D721Med (cell line): Measurements from ENCODE around the gene UCN3.

Experiments used
- DNase-seq: peaks from one replicate; pipeline ENCODE4 v3.0.0; 2011; ENCODE audit warnings: low spot score; ENCODE audit not compliant: insufficient read length
- FAIRE-seq: peaks from 2 replicates; lab custom pipeline; 2011; peaks lifted over from hg19 to GRCh38; lab: Jason Lieb, UNC
- TF ChIP-seq, protein P1 (sequence below): IDR thresholded peaks from 2 replicates; pipeline ENCODE4 v1.5.1; 2012; ENCODE audit warnings: mild to moderate bottlenecking, control low read depth; ENCODE audit not compliant: insufficient read depth; ENCODE audit errors: missing control alignments

UCN3 gene

DNA sequence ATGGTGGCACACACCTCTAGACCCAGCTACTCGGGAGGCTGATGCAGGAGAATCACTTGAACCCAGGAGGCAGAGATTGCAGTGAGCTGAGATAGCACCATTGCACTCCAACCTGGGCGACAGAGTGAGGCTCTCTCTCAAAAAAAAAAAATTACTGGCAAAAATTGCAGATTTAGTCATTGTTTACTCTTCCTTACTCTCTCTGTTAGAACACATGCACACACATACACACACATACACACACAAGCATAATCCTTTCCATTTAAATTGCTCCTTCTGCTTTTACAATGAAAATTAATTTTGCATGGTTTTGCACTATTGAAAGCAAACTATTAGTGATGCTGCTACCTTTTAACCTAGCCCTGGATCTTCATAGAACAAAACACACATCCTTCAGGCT lies 15.4 kb upstream of the UCN3 start:
- TF ChIP-seq, protein P1, sequence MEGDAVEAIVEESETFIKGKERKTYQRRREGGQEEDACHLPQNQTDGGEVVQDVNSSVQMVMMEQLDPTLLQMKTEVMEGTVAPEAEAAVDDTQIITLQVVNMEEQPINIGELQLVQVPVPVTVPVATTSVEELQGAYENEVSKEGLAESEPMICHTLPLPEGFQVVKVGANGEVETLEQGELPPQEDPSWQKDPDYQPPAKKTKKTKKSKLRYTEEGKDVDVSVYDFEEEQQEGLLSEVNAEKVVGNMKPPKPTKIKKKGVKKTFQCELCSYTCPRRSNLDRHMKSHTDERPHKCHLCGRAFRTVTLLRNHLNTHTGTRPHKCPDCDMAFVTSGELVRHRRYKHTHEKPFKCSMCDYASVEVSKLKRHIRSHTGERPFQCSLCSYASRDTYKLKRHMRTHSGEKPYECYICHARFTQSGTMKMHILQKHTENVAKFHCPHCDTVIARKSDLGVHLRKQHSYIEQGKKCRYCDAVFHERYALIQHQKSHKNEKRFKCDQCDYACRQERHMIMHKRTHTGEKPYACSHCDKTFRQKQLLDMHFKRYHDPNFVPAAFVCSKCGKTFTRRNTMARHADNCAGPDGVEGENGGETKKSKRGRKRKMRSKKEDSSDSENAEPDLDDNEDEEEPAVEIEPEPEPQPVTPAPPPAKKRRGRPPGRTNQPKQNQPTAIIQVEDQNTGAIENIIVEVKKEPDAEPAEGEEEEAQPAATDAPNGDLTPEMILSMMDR = no peak
- FAIRE-seq = no peak
- DNase-seq = no peak

DNA sequence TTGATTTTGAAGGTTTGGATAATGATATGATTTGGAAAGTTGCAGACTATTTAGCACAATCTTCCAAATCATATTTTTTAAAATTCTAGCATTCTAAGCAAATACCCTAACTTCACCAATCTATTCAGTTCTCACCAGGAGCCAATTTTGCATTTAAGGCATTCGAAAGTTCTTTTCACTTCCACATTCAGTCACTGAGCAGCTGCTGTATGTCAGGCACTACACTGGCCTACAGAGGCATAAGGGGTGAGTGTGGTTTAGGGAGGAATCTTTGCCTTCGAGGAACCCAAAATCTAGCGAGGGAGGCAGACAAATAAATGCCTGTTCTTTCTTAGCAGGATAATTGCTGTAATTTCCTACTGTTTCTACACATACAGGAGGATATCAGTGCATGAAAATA lies 10.7 kb upstream of the UCN3 start:
- TF ChIP-seq, protein P1 = no peak
- DNase-seq = no peak
- no peak for FAIRE-seq

DNA sequence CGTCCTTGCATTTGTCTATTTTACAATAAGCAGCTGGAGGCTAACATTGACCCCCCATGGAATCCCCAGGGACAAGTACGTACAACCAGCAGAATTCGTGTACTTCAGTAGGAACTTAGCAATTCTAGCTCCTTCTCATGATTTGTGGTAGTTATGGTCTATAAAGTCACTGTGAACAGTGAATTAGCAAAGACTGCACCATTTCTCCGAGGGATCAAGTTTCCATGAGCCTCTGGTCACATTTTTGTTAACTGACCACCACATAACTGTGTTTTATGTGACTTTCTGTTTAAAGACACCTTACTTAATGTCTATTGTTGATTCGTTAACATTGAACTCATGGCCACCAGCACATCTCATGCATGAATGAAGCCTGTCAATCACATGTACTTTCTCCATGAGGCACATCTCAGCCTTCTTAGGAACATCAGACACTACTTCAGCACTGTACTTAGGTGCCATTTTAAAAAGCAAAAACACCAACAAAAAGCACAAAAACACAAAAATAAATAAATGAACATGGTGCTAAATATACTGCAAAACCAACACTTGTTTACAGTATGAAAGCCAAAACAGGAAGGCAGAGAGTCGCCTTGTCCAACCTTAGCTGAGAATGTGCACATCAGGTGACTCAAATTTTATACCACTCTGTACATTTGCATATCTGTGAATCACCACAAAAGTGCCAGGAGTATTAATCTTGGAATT lies 9.0 kb upstream of the UCN3 start:
- no peak for FAIRE-seq
- no peak for DNase-seq
- TF ChIP-seq, protein P1 = no peak

DNA sequence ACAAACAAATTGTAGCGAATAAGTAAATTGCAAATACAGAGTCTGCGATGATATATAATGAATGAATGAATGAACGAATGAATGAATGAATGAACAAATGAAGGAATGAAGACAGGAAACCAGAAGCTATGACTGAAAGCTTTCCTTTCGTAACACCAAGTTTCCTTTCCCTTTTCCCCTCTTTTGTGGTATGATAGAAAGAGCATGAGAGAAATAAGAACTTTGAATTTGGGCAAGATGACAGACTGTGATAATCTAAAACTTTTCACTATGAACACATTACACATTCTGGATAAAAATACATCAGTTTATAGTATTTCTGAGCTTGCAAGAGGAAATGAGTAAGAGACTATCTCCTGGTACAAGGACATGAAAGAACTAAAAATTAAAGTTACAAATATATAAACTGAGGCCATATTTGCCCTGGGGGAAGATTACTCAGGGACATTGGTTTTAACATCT lies 8.4 kb upstream of the UCN3 start:
- TF ChIP-seq, protein P1 = no peak
- DNase-seq (no peak), FAIRE-seq (no peak)

DNA sequence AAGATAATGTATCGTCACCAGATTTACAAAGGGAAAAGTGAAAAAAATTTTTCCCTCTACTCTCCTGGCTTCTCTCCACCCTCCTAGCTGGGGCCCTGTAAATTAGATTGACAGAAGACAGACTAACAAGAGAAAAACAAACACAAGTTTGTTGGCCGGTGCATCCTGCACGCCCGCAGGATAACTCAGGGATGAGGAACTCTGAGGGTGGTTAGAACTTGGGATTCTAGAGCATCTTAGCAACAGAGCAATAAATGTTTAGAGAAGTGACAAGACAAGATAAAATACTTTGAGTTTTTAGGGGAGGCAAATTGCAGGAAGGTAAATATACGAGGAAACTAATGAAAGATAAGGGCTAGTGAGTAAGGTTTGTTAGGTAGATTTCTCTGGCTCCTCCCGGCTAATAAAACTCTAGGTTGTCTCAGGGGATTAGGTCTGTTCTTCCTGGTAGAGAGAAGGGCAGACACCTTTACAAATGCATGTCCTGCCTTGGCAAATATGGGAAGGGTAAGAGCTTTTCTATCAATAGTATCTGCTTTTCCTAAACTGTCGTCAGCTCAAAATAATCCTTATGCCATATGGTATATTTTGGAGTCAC lies 4.3 kb upstream of the UCN3 start:
- DNase-seq = no peak
- no peak for FAIRE-seq
- TF ChIP-seq, protein P1 = no peak

DNA sequence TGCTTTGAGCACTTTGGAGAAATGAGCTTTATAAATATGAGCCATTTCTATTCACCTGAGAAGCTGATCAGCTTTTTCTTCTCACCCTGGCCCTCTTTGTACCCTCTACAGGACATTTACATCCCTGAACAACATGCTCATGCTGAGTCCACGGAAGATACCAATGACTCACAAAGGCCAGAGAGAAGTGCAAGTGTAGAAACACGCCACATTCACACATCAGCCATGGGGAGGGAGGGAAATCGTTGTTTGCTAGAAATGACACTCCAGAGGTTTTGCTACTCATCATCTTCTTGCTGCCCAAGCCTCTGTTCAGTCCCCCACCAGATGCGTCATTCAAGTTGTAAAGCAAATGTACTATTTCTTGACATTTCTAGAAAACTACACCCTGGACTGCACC lies 2.8 kb upstream of the UCN3 start:
- DNase-seq (no peak), FAIRE-seq (no peak)
- TF ChIP-seq, protein P1 = no peak

DNA sequence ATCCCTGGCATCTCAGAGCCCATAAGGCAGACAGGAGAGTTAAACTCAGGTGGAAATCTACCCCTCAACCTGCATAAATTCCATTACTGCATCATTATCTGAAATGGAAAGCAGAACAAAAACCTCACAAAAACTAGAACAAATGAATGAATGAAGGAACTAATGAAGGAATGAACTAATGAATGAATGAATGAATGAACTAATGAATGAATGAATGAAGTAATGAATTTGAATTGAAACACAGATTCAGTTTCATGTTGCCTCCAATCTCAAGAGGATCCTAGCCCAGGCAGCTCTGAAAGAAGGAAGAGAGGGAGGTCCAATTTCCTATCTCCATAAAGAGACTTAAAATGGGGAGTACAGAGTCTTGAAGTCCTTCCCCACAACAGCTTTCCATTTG lies 1.9 kb upstream of the UCN3 start:
- TF ChIP-seq, protein P1 = no peak
- FAIRE-seq (no peak), DNase-seq (no peak)
